Fibroblast of the aortic adventitia (primary cell): ENCODE results near the gene CD300LG. TPM values are rescaled to one million over a fixed set of nuclear protein-coding genes. Genes with fewer than 3 reads are reported as not detected.
A peak's percentile ranks its signal among the peaks of the same experiment; 100 is the strongest.
"Not testable (repeated sequence)": the region's sequence is repeated elsewhere in the genome, so short reads cannot be mapped to it uniquely, and the experiment has no call there.

Source experiments
- DNase-seq: peaks from one replicate; pipeline ENCODE4 v3.0.0-alpha.2; 2010; ENCODE audit warnings: low read depth
- H3K4me3 ChIP-seq: 2 replicates; pipeline ENCODE4 v1.5.1; 2011; ENCODE audit warnings: low read depth, mild to moderate bottlenecking, control low read depth, low read length, moderate library complexity
- CTCF ChIP-seq: IDR thresholded peaks from 2 replicates; pipeline ENCODE4 v1.5.1; 2011; ENCODE audit warnings: mild to moderate bottlenecking, low read length, control low read depth, inconsistent platforms; ENCODE audit not compliant: insufficient read depth
- total RNA-seq: library from RNA; depleted of rRNA; stranded (reverse); fragments of >200 nt; gene quantifications from 2 replicates; pipeline ENCODE4 v1.2.3, GENCODE V29; 2012; ENCODE audit warnings: low replicate concordance

CD300LG gene
- total RNA-seq, 1 donor, result not detected

DNA sequence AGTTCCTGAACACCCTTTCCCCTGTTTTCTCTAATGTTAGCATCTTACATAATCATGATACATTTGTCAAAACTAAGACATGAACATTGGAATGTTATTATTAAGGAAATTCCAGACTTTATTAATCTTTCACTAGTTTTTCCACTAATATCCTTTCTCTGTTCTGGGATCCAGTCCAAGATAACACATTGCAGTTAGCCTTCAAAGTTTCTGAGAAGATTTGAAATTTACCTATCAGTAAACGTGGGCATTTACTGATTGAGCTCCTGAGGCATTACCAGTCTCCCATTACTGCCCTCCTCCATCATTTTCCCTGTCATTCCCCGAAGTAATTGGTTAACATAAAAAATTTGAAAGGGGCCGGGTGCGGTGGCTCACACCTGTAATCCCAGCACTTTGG lies 5.7 kb upstream of the CD300LG start:
- TF ChIP-seq CTCF, result no peak
- no peak overlapping the region for H3K4me3 ChIP-seq
- DNase-seq, result peak; percentile 14

DNA sequence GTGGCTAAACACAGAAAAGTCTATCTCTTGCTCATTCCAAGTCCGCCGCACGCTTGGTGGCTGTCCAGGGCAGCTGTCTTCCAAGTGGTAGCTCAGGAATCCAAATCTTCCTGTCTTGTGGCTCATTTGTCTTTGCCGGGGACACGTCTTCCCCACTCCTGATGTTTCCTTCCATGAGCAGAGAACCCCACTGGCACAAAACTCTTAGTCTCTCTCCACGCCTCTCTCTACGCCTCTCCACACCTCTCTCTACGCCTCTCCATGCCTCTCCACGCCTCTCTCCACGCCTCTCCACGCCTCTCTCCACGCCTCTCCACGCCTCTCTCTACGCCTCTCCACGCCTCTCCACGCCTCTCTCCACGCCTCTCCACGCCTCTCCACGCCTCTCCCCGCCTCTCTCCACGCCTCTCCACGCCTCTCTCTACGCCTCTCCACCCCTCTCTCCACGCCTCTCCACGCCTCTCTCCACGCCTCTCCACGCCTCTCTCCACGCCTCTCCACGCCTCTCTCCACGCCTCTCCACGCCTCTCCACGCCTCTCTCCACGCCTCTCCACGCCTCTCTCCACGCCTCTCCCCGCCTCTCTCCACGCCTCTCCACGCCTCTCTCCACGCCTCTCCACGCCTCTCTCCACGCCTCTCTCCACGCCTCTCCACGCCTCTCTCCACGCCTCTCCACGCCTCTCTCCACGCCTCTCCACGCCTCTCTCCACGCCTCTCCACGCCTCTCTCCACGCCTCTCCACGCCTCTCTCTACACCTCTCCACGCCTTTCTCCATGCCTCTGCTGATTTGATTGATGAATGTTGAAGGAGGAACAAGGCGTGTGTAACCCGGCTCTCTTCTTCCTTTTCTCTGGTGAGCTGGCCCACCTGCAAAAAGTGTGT lies 4.6 kb upstream of the CD300LG start:
- DNase-seq, result peak; percentile 14

GRCh38 chr17:43842975-43843325 lies 4.0 kb upstream of the CD300LG start:
- DNase-seq, result no peak
- H3K4me3 ChIP-seq, result no peak overlapping the region
- TF ChIP-seq CTCF, result no peak

More for the DNA sequence above, 4.6 kb upstream of the CD300LG start:
- H3K4me3 ChIP-seq, result not testable (repeated sequence)

- TF ChIP-seq CTCF, result no peak
- no peak overlapping the region for H3K4me3 ChIP-seq
- DNase-seq, result no peak
Measured at GRCh38 chr17:43844241-43844640, 2.7 kb upstream of the CD300LG start.

GRCh38 chr17:43845766-43846165 lies 1.2 kb upstream of the CD300LG start:
- TF ChIP-seq CTCF, result no peak
- no peak for DNase-seq
- H3K4me3 ChIP-seq, result no peak overlapping the region

GRCh38 chr17:43846221-43846712 lies 709 bp upstream of the CD300LG start:
- TF ChIP-seq CTCF, result peak; percentile 100
- no peak overlapping the region for H3K4me3 ChIP-seq
- peak; percentile 79 for DNase-seq

- TF ChIP-seq CTCF, result no peak
Measured at GRCh38 chr17:43848601-43849000, 1.6 kb downstream of the CD300LG start.

More at GRCh38 chr17:43848601-43849000, 1.6 kb downstream of the CD300LG start:
- no peak overlapping the region for H3K4me3 ChIP-seq
- DNase-seq, result no peak
